HepG2 (cell line): ENCODE results near the gene ELN.

ENCODE experiments used
- AHR ChIP-seq: IDR thresholded peaks from 2 replicates; pipeline ENCODE4 v1.6.1; 2018; ENCODE audit warnings: missing genetic modification reagents, missing compliant biosample characterization
- KLF9 ChIP-seq: IDR thresholded peaks from 2 replicates; pipeline ENCODE4 v1.6.1; 2016; ENCODE audit warnings: low read depth
- NR3C1 ChIP-seq: sonication (generic); formaldehyde crosslinking; IDR thresholded peaks from 2 replicates; pipeline ENCODE4 v1.4.0; 2020; ENCODE audit warnings: missing genetic modification reagents
- PHF20 ChIP-seq: sonication (generic); formaldehyde crosslinking; IDR thresholded peaks from 2 replicates; pipeline ENCODE4 v1.5.0; 2020; ENCODE audit warnings: mild to moderate bottlenecking, missing genetic modification reagents
- POLR2A ChIP-seq, 2 experiments: IDR thresholded peaks; 2 replicates each; pipeline ENCODE4 v1.6.1; 2011; ENCODE audit warnings: low read depth in 2 of 2, low read length in 2 of 2, mild to moderate bottlenecking in 1 of 2, moderate library complexity in 1 of 2; ENCODE audit not compliant: insufficient read depth in 1 of 2
- POLR2AphosphoS5 ChIP-seq: IDR thresholded peaks from 2 replicates; pipeline ENCODE4 v1.6.1; 2012; ENCODE audit warnings: low read depth, low read length
- SIN3A ChIP-seq: IDR thresholded peaks from 2 replicates; pipeline ENCODE4 v1.6.1; 2011; ENCODE audit warnings: low read depth, mild to moderate bottlenecking, control low read depth, low read length, borderline replicate concordance
- ZNF761 ChIP-seq: sonication (generic); formaldehyde crosslinking; conservative IDR thresholded peaks from 2 replicates; pipeline ENCODE4 v1.4.0; 2020; ENCODE audit warnings: mild to moderate bottlenecking, missing genetic modification reagents
- TF ChIP-seq, protein P1 (sequence below): sonication (generic); formaldehyde crosslinking; IDR thresholded peaks from 2 replicates; pipeline ENCODE4 v1.4.0; 2020; ENCODE audit warnings: missing genetic modification reagents
- TF ChIP-seq, protein P2 (sequence below): sonication (generic); formaldehyde crosslinking; IDR thresholded peaks from 2 replicates; pipeline ENCODE4 v1.9.0; 2021; ENCODE audit warnings: missing genetic modification reagents, borderline replicate concordance
- TF ChIP-seq, protein P3 (sequence below): sonication (generic); formaldehyde crosslinking; IDR thresholded peaks from 2 replicates; pipeline ENCODE4 v1.4.0; 2020; ENCODE audit warnings: low read depth, missing genetic modification reagents
- TF ChIP-seq, protein P4 (sequence below): sonication (generic); formaldehyde crosslinking; conservative IDR thresholded peaks from 2 replicates; pipeline ENCODE4 v1.8.0; 2022; ENCODE audit warnings: low read depth, missing genetic modification reagents
- TF ChIP-seq, protein P5 (sequence below): sonication (generic); formaldehyde crosslinking; IDR thresholded peaks from 2 replicates; pipeline ENCODE4 v1.5.1; 2020; ENCODE audit warnings: missing genetic modification reagents, mild to moderate bottlenecking, borderline replicate concordance
- TF ChIP-seq, protein P6 (sequence below): sonication (generic); formaldehyde crosslinking; IDR thresholded peaks from 2 replicates; pipeline ENCODE4 v1.5.0; 2020; ENCODE audit warnings: mild to moderate bottlenecking, missing genetic modification reagents, moderate library complexity

DNA sequence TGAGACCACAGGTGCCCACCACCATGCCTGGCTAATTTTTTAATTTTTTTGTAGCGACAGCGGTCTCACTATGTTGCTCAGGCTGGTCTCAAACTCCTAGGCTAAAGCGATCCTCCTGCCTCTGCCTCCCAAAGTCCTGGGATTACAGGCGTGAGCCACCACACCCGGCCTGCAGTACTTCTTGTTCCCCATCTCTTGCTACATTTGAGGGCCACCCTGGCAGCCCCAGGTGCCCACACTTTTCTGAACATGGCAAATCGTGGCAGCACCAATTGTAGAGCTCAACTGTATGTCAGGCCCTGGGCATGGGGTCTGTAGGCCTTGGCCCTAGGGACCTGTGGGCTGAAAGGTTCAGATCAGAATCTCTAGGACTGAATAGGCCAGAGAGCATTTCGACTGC lies 30.5 kb downstream of the ELN start:
- TF ChIP-seq, protein P1, sequence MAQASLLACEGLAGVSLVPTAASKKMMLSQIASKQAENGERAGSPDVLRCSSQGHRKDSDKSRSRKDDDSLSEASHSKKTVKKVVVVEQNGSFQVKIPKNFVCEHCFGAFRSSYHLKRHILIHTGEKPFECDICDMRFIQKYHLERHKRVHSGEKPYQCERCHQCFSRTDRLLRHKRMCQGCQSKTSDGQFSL = no peak
- no peak for TF ChIP-seq KLF9 (CRISPR knock-in tag)
- no peak for TF ChIP-seq POLR2A (IDR thresholded peaks at IDR 0.05; ENCODE audit: insufficient read depth in 1 of 2, low read depth in 2 of 2, low read length in 2 of 2)
- TF ChIP-seq SIN3A = no peak
- TF ChIP-seq AHR (CRISPR knock-in tag) = no peak
- TF ChIP-seq, protein P2, sequence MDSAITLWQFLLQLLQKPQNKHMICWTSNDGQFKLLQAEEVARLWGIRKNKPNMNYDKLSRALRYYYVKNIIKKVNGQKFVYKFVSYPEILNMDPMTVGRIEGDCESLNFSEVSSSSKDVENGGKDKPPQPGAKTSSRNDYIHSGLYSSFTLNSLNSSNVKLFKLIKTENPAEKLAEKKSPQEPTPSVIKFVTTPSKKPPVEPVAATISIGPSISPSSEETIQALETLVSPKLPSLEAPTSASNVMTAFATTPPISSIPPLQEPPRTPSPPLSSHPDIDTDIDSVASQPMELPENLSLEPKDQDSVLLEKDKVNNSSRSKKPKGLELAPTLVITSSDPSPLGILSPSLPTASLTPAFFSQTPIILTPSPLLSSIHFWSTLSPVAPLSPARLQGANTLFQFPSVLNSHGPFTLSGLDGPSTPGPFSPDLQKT (CRISPR knock-in tag) = no peak
- no peak for TF ChIP-seq POLR2AphosphoS5
- TF ChIP-seq, protein P3, sequence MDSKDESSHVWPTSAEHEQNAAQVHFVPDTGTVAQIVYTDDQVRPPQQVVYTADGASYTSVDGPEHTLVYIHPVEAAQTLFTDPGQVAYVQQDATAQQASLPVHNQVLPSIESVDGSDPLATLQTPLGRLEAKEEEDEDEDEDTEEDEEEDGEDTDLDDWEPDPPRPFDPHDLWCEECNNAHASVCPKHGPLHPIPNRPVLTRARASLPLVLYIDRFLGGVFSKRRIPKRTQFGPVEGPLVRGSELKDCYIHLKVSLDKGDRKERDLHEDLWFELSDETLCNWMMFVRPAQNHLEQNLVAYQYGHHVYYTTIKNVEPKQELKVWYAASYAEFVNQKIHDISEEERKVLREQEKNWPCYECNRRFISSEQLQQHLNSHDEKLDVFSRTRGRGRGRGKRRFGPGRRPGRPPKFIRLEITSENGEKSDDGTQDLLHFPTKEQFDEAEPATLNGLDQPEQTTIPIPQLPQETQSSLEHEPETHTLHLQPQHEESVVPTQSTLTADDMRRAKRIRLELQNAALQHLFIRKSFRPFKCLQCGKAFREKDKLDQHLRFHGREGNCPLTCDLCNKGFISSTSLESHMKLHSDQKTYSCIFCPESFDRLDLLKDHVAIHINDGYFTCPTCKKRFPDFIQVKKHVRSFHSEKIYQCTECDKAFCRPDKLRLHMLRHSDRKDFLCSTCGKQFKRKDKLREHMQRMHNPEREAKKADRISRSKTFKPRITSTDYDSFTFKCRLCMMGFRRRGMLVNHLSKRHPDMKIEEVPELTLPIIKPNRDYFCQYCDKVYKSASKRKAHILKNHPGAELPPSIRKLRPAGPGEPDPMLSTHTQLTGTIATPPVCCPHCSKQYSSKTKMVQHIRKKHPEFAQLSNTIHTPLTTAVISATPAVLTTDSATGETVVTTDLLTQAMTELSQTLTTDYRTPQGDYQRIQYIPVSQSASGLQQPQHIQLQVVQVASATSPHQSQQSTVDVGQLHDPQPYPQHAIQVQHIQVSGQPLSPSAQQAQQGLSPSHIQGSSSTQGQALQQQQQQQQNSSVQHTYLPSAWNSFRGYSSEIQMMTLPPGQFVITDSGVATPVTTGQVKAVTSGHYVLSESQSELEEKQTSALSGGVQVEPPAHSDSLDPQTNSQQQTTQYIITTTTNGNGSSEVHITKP (CRISPR knock-in tag) = no peak
- TF ChIP-seq, protein P4, sequence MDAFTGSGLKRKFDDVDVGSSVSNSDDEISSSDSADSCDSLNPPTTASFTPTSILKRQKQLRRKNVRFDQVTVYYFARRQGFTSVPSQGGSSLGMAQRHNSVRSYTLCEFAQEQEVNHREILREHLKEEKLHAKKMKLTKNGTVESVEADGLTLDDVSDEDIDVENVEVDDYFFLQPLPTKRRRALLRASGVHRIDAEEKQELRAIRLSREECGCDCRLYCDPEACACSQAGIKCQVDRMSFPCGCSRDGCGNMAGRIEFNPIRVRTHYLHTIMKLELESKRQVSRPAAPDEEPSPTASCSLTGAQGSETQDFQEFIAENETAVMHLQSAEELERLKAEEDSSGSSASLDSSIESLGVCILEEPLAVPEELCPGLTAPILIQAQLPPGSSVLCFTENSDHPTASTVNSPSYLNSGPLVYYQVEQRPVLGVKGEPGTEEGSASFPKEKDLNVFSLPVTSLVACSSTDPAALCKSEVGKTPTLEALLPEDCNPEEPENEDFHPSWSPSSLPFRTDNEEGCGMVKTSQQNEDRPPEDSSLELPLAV (CRISPR knock-in tag) = no peak
- TF ChIP-seq, protein P5, sequence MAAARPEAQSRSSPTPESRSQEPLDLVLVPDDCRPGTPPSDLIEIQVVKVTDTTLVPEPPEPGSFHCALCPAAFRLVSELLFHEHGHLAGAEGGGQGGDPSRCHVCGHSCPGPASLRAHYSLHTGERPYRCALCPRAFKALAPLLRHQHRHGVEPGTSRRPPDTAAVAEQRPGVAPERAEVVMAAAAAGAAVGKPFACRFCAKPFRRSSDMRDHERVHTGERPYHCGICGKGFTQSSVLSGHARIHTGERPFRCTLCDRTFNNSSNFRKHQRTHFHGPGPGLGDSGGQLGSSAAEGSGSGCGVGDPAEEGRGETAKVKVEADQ = no peak
- TF ChIP-seq, protein P6, sequence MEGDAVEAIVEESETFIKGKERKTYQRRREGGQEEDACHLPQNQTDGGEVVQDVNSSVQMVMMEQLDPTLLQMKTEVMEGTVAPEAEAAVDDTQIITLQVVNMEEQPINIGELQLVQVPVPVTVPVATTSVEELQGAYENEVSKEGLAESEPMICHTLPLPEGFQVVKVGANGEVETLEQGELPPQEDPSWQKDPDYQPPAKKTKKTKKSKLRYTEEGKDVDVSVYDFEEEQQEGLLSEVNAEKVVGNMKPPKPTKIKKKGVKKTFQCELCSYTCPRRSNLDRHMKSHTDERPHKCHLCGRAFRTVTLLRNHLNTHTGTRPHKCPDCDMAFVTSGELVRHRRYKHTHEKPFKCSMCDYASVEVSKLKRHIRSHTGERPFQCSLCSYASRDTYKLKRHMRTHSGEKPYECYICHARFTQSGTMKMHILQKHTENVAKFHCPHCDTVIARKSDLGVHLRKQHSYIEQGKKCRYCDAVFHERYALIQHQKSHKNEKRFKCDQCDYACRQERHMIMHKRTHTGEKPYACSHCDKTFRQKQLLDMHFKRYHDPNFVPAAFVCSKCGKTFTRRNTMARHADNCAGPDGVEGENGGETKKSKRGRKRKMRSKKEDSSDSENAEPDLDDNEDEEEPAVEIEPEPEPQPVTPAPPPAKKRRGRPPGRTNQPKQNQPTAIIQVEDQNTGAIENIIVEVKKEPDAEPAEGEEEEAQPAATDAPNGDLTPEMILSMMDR (CRISPR knock-in tag) = no peak
- TF ChIP-seq PHF20 (CRISPR knock-in tag) = no peak
- TF ChIP-seq ZNF761 (CRISPR knock-in tag) = no peak
- no peak for TF ChIP-seq NR3C1 (CRISPR knock-in tag)
